Natural killer cell (primary cell): ENCODE measurements around the gene SOBP. TPM values are rescaled to one million over a fixed set of nuclear protein-coding genes. Genes with fewer than 3 reads are reported as not detected.
"Not testable (repeated sequence)": the region's sequence is repeated elsewhere in the genome, so short reads cannot be mapped to it uniquely, and the experiment has no call there.

Source experiments
- ATAC-seq, 3 donors: fragments of 150-1000 bp in 2 of 3; fragments of 200-7000 bp in 1 of 3; cut with Tn5 transposase; 1 replicate in 1 of 3; 2 replicates in 2 of 3; pipeline ENCODE4 v1.10.0; 2021; ENCODE audit warnings: mild to moderate bottlenecking in 2 of 3, moderate library complexity in 2 of 3
- DNase-seq, 2 donors: peaks; one replicate each; pipeline versions ENCODE4 v3.0.0 to v3.0.0-alpha.2; 2013 to 2021; ENCODE audit warnings: mixed read lengths in 1 of 2
- H3K27ac ChIP-seq: one replicate; pipeline ENCODE4 v1.5.1; 2013; ENCODE audit warnings: mild to moderate bottlenecking, low read length
- H3K27me3 ChIP-seq: one replicate; pipeline ENCODE4 v1.6.1; 2013; ENCODE audit warnings: low read length; ENCODE audit not compliant: control insufficient read depth, insufficient read depth
- H3K36me3 ChIP-seq: one replicate; pipeline ENCODE4 v1.6.1; 2013; ENCODE audit warnings: low read length; ENCODE audit not compliant: control insufficient read depth, insufficient read depth
- H3K4me1 ChIP-seq: one replicate; pipeline ENCODE4 v1.6.1; 2013; ENCODE audit warnings: low read length; ENCODE audit not compliant: control insufficient read depth, insufficient read depth
- H3K4me3 ChIP-seq: one replicate; pipeline ENCODE4 v1.5.1; 2013; ENCODE audit warnings: low read length
- H3K9me3 ChIP-seq: one replicate; pipeline ENCODE4 v1.6.1; 2013; ENCODE audit warnings: low read length; ENCODE audit not compliant: control insufficient read depth, insufficient read depth
- H3K27ac Mint-ChIP-seq, 2 donors: one replicate each; pipeline ENCODE4 v1.8.0; 2022; ENCODE audit warnings: mild to moderate bottlenecking in 2 of 2, mixed read lengths in 2 of 2, moderate library complexity in 1 of 2
- H3K27me3 Mint-ChIP-seq, 2 donors: one replicate each; pipeline ENCODE4 v1.8.0; 2022; ENCODE audit warnings: low read depth in 2 of 2, mixed read lengths in 2 of 2
- H3K36me3 Mint-ChIP-seq: one replicate; pipeline ENCODE4 v1.8.0; 2022; ENCODE audit warnings: mixed read lengths
- H3K4me1 Mint-ChIP-seq, 2 donors: one replicate each; pipeline ENCODE4 v1.8.0; 2022; ENCODE audit warnings: mixed read lengths in 2 of 2
- H3K4me3 Mint-ChIP-seq: one replicate; pipeline ENCODE4 v1.8.0; 2022; ENCODE audit warnings: mild to moderate bottlenecking, moderate library complexity, mixed read lengths
- H3K9me3 Mint-ChIP-seq, 2 donors: one replicate each; pipeline ENCODE4 v1.8.0; 2022; ENCODE audit warnings: mixed read lengths in 2 of 2
- CTCF ChIP-seq: fragments of 200-600 bp; IDR thresholded peaks from one replicate; pipeline ENCODE4 v1.8.0; 2022; ENCODE audit warnings: antibody characterized with exemption
- WGBS: methylation state at CpG from one replicate; pipeline ENCODE4 v1.1.7; 2013; ENCODE audit warnings: missing lambda C conversion rate; ENCODE audit not compliant: insufficient coverage; 5-methylcytosine and 5-hydroxymethylcytosine counted together
- intact Hi-C: fragments of 100-400 bp; cut with micrococcal nuclease; formaldehyde crosslinking; loops from one replicate; pipeline ENCODE4 v1.14.2; 2022
- total RNA-seq, 4 donors: library from RNA; stranded (reverse); fragments of 120-200 nt in 1 of 4; gene quantifications; one replicate each; pipeline versions ENCODE4 v1.2.3 to v1.2.4, GENCODE V29; 2013 to 2022

Gene SOBP
- total RNA-seq, 3 donors from 2014 or later (not counting 1 experiment from before 2014, with no cell fraction given): 0.16 TPM; not detected in 1

GRCh38 chr6:107513214-107513613 is 23.3 kb downstream of the SOBP start:
- H3K4me3 Mint-ChIP-seq: no peak overlapping the region
- no peak for DNase-seq
- Histone ChIP-seq H3K9me3 (no peaks in the 10 kb centered on the region), H3K4me1 (no peaks in the 10 kb centered on the region), H3K27ac (no peak overlapping the region), H3K4me3 (no peak overlapping the region), H3K36me3 (no peaks in the 10 kb centered on the region), H3K27me3 (no peaks in the 10 kb centered on the region)
- no peak for TF ChIP-seq CTCF
- H3K27me3 Mint-ChIP-seq: peaks cover 10 to 12% of the 10 kb centered on the region in 2 donors
- H3K4me1 Mint-ChIP-seq: no peaks in the 10 kb centered on the region
- intact Hi-C loops: no loop called here
- H3K9me3 Mint-ChIP-seq: peaks cover 0 to 9% of the 10 kb centered on the region in 2 donors
- no peak overlapping the region for H3K27ac Mint-ChIP-seq
- no CpG with 5 or more reads among the region's 2 CpGs for WGBS
- H3K36me3 Mint-ChIP-seq: no peaks in the 10 kb centered on the region
- ATAC-seq: no peak

DNA sequence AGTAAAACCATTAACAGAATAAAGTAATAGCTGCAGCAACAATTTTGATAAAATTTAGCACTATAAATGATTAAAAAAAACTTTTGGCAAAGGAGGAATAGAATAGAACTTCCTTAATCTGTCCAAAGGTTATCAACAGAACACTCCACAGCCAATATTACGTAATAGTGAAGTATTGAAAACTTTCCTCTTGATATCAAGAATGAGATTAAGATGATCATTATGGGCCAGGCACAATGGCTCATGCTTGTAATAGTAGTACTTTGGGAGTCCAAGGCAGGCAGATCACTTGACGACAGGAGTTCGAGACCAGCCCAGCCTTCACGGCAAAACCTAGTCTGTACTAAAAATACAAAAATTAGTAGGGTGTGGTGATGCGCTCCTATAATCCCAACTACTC is 26.0 kb downstream of the SOBP start:
- H3K4me1 ChIP-seq: no peaks in the 10 kb centered on the region
- intact Hi-C loops: no loop called here

GRCh38 chr6:107517274-107517673 is 27.4 kb downstream of the SOBP start:
- Histone ChIP-seq H3K27me3 (no peaks in the 10 kb centered on the region), H3K4me1 (no peaks in the 10 kb centered on the region), H3K4me3 (no peak overlapping the region), H3K36me3 (no peaks in the 10 kb centered on the region), H3K27ac (no peak overlapping the region), H3K9me3 (no peaks in the 10 kb centered on the region)
- intact Hi-C loops: no loop called here
- no CpG with 5 or more reads among the region's 1 CpG for WGBS
- no peak for ATAC-seq
- TF ChIP-seq CTCF: no peak
- H3K36me3 Mint-ChIP-seq: no peaks in the 10 kb centered on the region
- H3K4me3 Mint-ChIP-seq: no peak overlapping the region
- H3K4me1 Mint-ChIP-seq: no peaks in the 10 kb centered on the region
- no peak for DNase-seq
- no peak overlapping the region for H3K27ac Mint-ChIP-seq
- peaks cover 0 to 9% of the 10 kb centered on the region in 2 donors for H3K9me3 Mint-ChIP-seq
- H3K27me3 Mint-ChIP-seq: peaks cover 15 to 24% of the 10 kb centered on the region in 2 donors

More for the DNA sequence above, 26.0 kb downstream of the SOBP start:
- Mint-ChIP-seq H3K27me3 (peaks cover 11 to 24% of the 10 kb centered on the region in 2 donors), H3K36me3 (no peaks in the 10 kb centered on the region), H3K9me3 (peaks cover 0 to 9% of the 10 kb centered on the region in 2 donors), H3K4me3 (no peak overlapping the region), H3K4me1 (no peaks in the 10 kb centered on the region), H3K27ac (no peak overlapping the region)
- no peak for ATAC-seq
- TF ChIP-seq CTCF: no peak
- Histone ChIP-seq H3K4me3 (no peak overlapping the region), H3K27ac (no peak overlapping the region), H3K36me3 (no peaks in the 10 kb centered on the region), H3K9me3 (no peaks in the 10 kb centered on the region), H3K27me3 (no peaks in the 10 kb centered on the region)
- no CpG with 5 or more reads among the region's 5 CpGs for WGBS
- DNase-seq: no peak

DNA sequence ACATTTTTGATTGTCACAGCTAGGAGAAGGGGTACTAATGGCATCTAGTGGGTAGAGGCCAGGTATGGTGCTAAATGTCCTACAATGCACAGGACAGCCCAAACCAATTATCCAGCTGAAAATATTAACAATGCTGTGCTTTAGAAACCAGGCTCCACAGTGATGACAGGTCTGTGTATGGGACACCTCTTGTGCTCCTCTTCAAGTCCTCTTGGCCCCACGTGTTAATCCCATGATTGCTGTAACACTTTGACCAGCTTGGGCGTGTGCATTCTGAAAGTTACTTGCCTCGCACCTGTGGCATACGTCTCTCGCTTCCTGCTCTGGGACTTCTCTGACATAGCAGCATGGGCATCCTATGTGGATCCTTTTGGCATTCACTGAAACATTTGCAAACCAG is 29.3 kb downstream of the SOBP start:
- H3K9me3 ChIP-seq, ATAC-seq, H3K36me3 Mint-ChIP-seq, H3K27me3 ChIP-seq, H3K9me3 Mint-ChIP-seq, H3K4me1 Mint-ChIP-seq, H3K4me3 ChIP-seq, H3K27ac ChIP-seq, H3K27ac Mint-ChIP-seq, intact Hi-C loops, H3K36me3 ChIP-seq, H3K4me3 Mint-ChIP-seq, DNase-seq, H3K4me1 ChIP-seq: not testable (repeated sequence)
- H3K27me3 Mint-ChIP-seq: peaks cover 15 to 38% of the 10 kb centered on the region in 2 donors
- WGBS: 83% methylated on average over 5 of the region's 5 CpGs

GRCh38 chr6:107520706-107521105 is 30.8 kb downstream of the SOBP start:
- 0% methylated on average over 1 of the region's 2 CpGs for WGBS
- H3K4me3 Mint-ChIP-seq, H3K36me3 ChIP-seq, intact Hi-C loops, H3K27ac Mint-ChIP-seq, H3K4me3 ChIP-seq, H3K27ac ChIP-seq, H3K9me3 ChIP-seq, H3K4me1 ChIP-seq, H3K27me3 ChIP-seq, H3K9me3 Mint-ChIP-seq, H3K36me3 Mint-ChIP-seq, ATAC-seq, H3K4me1 Mint-ChIP-seq, DNase-seq: not testable (repeated sequence)
- peaks cover 18 to 49% of the 10 kb centered on the region in 2 donors for H3K27me3 Mint-ChIP-seq
